Measurements from ENCODE around the gene OR2A14.

DNA sequence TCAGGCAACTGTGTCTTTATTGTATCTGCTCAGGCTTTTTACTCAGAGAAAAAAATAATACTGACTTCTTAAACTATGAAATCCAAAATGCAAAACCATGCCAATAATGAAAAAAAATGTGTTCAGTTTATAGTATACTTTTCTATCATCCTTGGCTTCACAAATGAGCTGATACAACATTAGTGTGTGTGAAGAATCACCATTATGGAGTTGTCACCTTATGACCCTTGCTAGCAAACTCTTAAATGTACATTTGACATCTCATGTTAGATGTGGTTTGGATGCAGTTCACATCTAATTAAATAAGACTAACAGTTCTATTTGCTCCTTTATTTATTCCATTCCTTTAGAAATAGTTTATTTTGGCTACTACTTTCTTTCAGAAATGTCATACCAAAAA is 17.8 kb upstream of the OR2A14 start:
- TF ChIP-seq, protein P1, sequence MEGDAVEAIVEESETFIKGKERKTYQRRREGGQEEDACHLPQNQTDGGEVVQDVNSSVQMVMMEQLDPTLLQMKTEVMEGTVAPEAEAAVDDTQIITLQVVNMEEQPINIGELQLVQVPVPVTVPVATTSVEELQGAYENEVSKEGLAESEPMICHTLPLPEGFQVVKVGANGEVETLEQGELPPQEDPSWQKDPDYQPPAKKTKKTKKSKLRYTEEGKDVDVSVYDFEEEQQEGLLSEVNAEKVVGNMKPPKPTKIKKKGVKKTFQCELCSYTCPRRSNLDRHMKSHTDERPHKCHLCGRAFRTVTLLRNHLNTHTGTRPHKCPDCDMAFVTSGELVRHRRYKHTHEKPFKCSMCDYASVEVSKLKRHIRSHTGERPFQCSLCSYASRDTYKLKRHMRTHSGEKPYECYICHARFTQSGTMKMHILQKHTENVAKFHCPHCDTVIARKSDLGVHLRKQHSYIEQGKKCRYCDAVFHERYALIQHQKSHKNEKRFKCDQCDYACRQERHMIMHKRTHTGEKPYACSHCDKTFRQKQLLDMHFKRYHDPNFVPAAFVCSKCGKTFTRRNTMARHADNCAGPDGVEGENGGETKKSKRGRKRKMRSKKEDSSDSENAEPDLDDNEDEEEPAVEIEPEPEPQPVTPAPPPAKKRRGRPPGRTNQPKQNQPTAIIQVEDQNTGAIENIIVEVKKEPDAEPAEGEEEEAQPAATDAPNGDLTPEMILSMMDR (conservative IDR thresholded peaks at IDR 0.05 in 1 of 2, IDR thresholded peaks at IDR 0.05 in 1 of 2; ENCODE audit: low read depth in 1 of 2, low read length in 2 of 2): no peak
- TF ChIP-seq EZH2 (IDR thresholded peaks at IDR 0.05; ENCODE audit: low read length, missing control alignments): no peak
